OCI-LY7 (cell line): Measurements from ENCODE around the gene CST9. TPM values are rescaled to one million over a fixed set of nuclear protein-coding genes. Genes with fewer than 3 reads are reported as not detected.

Source experiments
- BruUV-seq: library from RNA; stranded (reverse); fragments of 400-500 nt; replicated peaks from 2 replicates; lab custom pipeline; 2021; lab: Mats Ljungman, UMichigan
- CTCF ChIA-PET: fragments of 300-600 bp; sonication (Branson Sonifier 250); formaldehyde crosslinking; loops from one replicate; lab custom pipeline; 2022; ENCODE audit warnings: antibody characterized with exemption; ENCODE audit not compliant: unreplicated experiment; lab: Charles Lee
- POLR2A ChIA-PET: fragments of 300-600 bp; sonication (Branson Sonifier 250); formaldehyde crosslinking; loops from one replicate; lab custom pipeline; 2022; ENCODE audit warnings: antibody characterized with exemption; lab: Charles Lee
- DNase-seq: peaks from one replicate; pipeline ENCODE4 v3.0.0-alpha.2; 2015; ENCODE audit warnings: low spot score
- H2AFZ ChIP-seq: fragments of 200-600 bp; sonication (generic), shearing (Covaris generic); 2 replicates; pipeline ENCODE4 v1.6.1; 2014; ENCODE audit warnings: mild to moderate bottlenecking, antibody characterized with exemption, low read length, moderate library complexity
- H3K27ac ChIP-seq: fragments of 200-600 bp; sonication (generic); 2 replicates; pipeline ENCODE4 v1.5.1; 2014; ENCODE audit warnings: mixed run types, low read depth, mild to moderate bottlenecking, moderate library complexity, low read length, inconsistent platforms; ENCODE audit not compliant: poor library complexity, severe bottlenecking
- H3K36me3 ChIP-seq: fragments of 200-600 bp; sonication (generic); 2 replicates; pipeline ENCODE4 v1.6.1; 2014; ENCODE audit warnings: mild to moderate bottlenecking, antibody characterized with exemption, low read length, moderate library complexity, mixed read lengths; ENCODE audit not compliant: insufficient read depth
- H3K4me1 ChIP-seq: fragments of 200-600 bp; sonication (generic); 2 replicates; pipeline ENCODE4 v1.5.1; 2014; ENCODE audit warnings: mild to moderate bottlenecking, low read length; ENCODE audit not compliant: insufficient read depth, poor library complexity, severe bottlenecking
- H3K4me2 ChIP-seq: fragments of 200-600 bp; sonication (generic); 2 replicates; pipeline ENCODE4 v1.6.1; 2014; ENCODE audit warnings: mild to moderate bottlenecking, low read length
- H3K4me3 ChIP-seq: fragments of 200-600 bp; sonication (generic); 2 replicates; pipeline ENCODE4 v1.5.1; 2014; ENCODE audit warnings: mild to moderate bottlenecking, low read depth, low read length; ENCODE audit not compliant: poor library complexity, severe bottlenecking
- H3K79me2 ChIP-seq: fragments of 200-600 bp; sonication (generic); 2 replicates; pipeline ENCODE4 v1.6.1; 2016; ENCODE audit warnings: low read depth, mild to moderate bottlenecking, low read length, moderate library complexity, mixed read lengths; ENCODE audit not compliant: insufficient read depth
- H3K9me2 ChIP-seq: fragments of 200-600 bp; sonication (generic); 2 replicates; pipeline ENCODE4 v1.6.1; 2016; ENCODE audit warnings: mild to moderate bottlenecking, low read length, mixed read lengths; ENCODE audit not compliant: insufficient read depth
- H3K9me3 ChIP-seq: fragments of 200-600 bp; sonication (generic); 2 replicates; pipeline ENCODE4 v1.6.1; 2014; ENCODE audit warnings: mild to moderate bottlenecking, mixed run types, low read length, mixed read lengths
- H4K20me1 ChIP-seq: fragments of 200-600 bp; sonication (generic); 2 replicates; pipeline ENCODE4 v1.6.1; 2014; ENCODE audit warnings: mild to moderate bottlenecking, antibody characterized with exemption, low read length, moderate library complexity, mixed read lengths; ENCODE audit not compliant: insufficient read depth
- EZH2phosphoT487 ChIP-seq: fragments of 200-600 bp; sonication (generic); IDR thresholded peaks from 2 replicates; pipeline ENCODE4 v1.6.1; 2018; ENCODE audit warnings: low read depth, borderline replicate concordance, mild to moderate bottlenecking, mixed run types, antibody characterized with exemption, low read length, moderate library complexity, mixed read lengths
- intact Hi-C: fragments of 100-400 bp; cut with micrococcal nuclease; formaldehyde crosslinking; loops from one replicate; pipeline ENCODE4 v1.10.0; 2022; ENCODE audit not compliant: unreplicated experiment
- total RNA-seq, 2 experiments: library from RNA; depleted of rRNA in 1 of 2; stranded (reverse); fragments of >200 nt in 1 of 2; shearing (Covaris generic) in 1 of 2; gene quantifications; 2 replicates each; pipeline ENCODE4 v1.2.3, GENCODE V29; 2014 to 2022
- TF ChIP-seq, protein P1 (sequence below): fragments of 200-600 bp; sonication (generic); conservative IDR thresholded peaks from 2 replicates; pipeline ENCODE4 v1.5.1; 2014; ENCODE audit warnings: mild to moderate bottlenecking, antibody characterized with exemption, low read length, moderate library complexity, mixed read lengths

The CST9 gene
- total RNA-seq, 2 experiments from 2014 or later, result not detected

- ChIA-PET POLR2A (interaction anchor here (0.7 kb wide), 1 partner anchor 402 kb away, joined by 3 read pairs; no protein-coding TSS in a partner anchor), CTCF (no interaction called here)
- no TSS peak for BruUV-seq
- no peak for DNase-seq
- no peak for TF ChIP-seq EZH2phosphoT487
- TF ChIP-seq, protein P1, sequence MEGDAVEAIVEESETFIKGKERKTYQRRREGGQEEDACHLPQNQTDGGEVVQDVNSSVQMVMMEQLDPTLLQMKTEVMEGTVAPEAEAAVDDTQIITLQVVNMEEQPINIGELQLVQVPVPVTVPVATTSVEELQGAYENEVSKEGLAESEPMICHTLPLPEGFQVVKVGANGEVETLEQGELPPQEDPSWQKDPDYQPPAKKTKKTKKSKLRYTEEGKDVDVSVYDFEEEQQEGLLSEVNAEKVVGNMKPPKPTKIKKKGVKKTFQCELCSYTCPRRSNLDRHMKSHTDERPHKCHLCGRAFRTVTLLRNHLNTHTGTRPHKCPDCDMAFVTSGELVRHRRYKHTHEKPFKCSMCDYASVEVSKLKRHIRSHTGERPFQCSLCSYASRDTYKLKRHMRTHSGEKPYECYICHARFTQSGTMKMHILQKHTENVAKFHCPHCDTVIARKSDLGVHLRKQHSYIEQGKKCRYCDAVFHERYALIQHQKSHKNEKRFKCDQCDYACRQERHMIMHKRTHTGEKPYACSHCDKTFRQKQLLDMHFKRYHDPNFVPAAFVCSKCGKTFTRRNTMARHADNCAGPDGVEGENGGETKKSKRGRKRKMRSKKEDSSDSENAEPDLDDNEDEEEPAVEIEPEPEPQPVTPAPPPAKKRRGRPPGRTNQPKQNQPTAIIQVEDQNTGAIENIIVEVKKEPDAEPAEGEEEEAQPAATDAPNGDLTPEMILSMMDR, result no peak
- Histone ChIP-seq H4K20me1 (no peaks in the 10 kb centered on the region), H3K36me3 (no peaks in the 10 kb centered on the region), H3K4me1 (no peaks in the 10 kb centered on the region), H3K9me2 (no peaks in the 10 kb centered on the region), H3K27ac (no peak overlapping the region), H2AFZ (no peak overlapping the region), H3K4me3 (no peak overlapping the region), H3K4me2 (no peak overlapping the region), H3K9me3 (no peaks in the 10 kb centered on the region), H3K79me2 (no peaks in the 10 kb centered on the region)
- intact Hi-C loops, result no loop called here
Measured at GRCh38 chr20:23640671-23641667, 35.3 kb upstream of the CST9 start.

- Histone ChIP-seq H3K27ac (no peak overlapping the region), H2AFZ (no peak overlapping the region), H3K36me3 (no peaks in the 10 kb centered on the region), H3K9me3 (no peaks in the 10 kb centered on the region), H3K4me3 (no peak overlapping the region), H3K4me2 (no peak overlapping the region), H3K79me2 (no peaks in the 10 kb centered on the region), H3K4me1 (no peaks in the 10 kb centered on the region), H3K9me2 (no peaks in the 10 kb centered on the region), H4K20me1 (no peaks in the 10 kb centered on the region)
- POLR2A ChIA-PET, result no interaction called here
- DNase-seq, result no peak
- CTCF ChIA-PET, result no interaction called here
- no peak for TF ChIP-seq EZH2phosphoT487
- TF ChIP-seq, protein P1, result no peak
- BruUV-seq, result no TSS peak
- intact Hi-C loops, result no loop called here
Measured at GRCh38 chr20:23640018-23640601, 34.4 kb upstream of the CST9 start.
